Fibroblast of gingiva (primary cell): ENCODE measurements around the gene SENP1.

ENCODE experiments used
- DNase-seq: peaks from one replicate; pipeline ENCODE4 v3.0.0-alpha.2; 2011; ENCODE audit warnings: low read depth

The SENP1 gene

DNA sequence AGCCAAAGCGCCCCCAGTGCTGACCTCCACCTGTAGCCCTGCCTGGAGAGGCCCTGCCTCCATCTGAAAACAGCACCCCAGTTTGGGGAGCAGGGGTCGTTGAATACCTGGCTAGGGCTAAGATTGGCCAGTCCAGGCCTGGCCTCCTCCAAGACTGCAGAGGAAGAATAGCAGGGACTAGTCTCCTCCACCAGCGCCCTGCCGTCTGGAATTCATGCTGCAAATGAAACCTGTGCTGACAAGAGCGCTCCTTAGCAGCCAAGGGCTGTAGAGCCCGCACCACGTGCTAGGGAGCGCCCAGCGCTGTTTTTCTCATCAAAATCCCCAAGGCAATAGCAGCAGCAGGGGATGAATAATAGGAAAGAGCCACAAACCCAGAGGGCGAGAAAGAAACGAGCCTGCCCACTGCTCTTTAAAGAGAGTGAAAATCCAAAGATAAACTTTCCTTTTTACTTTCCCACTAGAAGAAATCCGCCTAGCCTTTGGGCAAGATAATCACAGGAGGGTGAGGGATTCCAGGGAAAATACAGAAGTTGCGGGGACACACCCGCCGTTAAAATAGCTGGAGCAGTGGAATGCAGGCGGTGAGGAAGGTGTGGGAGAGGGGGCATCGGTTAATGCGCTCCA lies 104.9 kb downstream of the SENP1 start:
- no peak for DNase-seq

DNA sequence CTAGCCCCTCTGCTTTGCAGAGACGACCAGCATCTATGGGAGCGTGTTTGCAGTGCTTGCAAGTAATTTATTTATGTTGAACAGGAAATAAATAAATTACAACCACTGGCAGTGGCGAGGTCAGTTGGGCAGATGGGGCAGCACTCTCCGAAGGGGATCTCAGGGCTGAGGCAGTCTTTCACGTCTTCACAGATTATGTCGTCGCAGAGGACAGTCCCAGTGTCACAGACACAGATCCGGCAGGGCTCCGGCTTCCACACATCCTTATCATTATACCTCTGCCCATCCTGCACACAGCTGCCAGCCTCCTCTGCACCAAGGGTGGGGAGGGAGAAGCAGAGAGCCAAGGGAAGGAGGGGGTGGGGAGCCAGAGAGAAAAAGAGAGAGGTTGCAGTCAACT lies 106.1 kb downstream of the SENP1 start:
- DNase-seq, result no peak

- no peak for DNase-seq
Measured at GRCh38 chr12:47997321-47997720, 108.6 kb downstream of the SENP1 start.

- DNase-seq, result peak; percentile 68
Measured at GRCh38 chr12:47995981-47996401, 109.9 kb downstream of the SENP1 start.

DNA sequence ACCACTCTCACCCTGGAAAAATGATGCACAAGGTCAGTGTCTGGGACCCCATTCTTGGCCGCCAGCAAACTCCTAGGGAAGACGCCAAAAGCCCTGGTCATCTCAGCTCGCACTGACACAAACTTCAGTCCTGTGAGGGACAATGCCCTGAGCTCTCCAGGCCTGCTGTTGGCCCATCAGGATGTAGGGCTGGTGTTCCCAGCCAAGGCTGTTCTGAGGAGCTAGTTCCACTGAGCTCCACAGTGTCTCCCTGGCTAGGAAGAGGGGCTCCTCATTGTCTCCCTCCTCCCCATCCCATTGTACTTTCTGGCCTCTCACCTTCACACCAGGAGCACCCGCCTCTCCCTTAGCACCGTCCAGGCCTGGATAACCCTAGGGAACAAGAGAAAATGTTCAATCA lies 112.4 kb downstream of the SENP1 start:
- DNase-seq, result no peak
